GM12874 (cell line): ENCODE data around the gene SLC66A2.

ENCODE experiments used
- TF ChIP-seq, protein P1 (sequence below): IDR thresholded peaks from 2 replicates; pipeline ENCODE4 v1.5.1; 2011; ENCODE audit warnings: low read depth, mild to moderate bottlenecking, control low read depth, low read length, moderate library complexity; ENCODE audit not compliant: insufficient read depth

SLC66A2 gene

DNA sequence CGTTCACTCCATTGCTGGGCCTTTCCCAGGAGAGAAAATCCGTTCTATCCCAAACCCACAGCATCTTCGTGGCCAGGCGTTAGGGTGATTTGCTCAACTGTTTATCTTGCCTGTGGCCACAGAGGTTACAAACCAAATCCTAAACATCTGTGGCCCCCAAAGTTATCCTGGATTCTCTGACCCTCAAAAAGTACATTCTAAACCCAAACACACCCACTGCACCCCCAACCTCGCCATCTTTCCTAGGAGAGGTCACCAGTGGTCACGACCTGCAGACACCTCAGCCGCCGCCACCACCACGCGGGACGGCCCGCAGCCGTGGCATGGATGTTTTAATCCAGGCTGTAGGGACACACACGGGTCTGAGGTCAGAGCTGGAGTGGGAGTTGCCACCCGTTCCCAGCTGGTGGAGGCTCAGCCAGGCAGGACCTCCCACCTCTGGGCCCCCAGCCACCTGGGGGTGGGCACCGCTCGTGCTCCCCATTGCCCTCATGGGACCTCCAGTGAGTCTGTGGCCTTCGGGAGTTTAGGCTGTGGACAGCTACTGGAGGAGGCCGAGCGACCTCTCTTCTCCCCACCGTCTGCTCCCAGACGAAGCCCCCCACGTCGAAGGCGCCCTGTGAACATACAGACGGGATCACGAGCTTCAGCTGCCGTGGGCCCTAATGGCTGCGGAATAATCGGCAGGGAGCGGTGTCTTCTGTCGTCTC, 81.7 kb downstream of the SLC66A2 start:
- TF ChIP-seq, protein P1, sequence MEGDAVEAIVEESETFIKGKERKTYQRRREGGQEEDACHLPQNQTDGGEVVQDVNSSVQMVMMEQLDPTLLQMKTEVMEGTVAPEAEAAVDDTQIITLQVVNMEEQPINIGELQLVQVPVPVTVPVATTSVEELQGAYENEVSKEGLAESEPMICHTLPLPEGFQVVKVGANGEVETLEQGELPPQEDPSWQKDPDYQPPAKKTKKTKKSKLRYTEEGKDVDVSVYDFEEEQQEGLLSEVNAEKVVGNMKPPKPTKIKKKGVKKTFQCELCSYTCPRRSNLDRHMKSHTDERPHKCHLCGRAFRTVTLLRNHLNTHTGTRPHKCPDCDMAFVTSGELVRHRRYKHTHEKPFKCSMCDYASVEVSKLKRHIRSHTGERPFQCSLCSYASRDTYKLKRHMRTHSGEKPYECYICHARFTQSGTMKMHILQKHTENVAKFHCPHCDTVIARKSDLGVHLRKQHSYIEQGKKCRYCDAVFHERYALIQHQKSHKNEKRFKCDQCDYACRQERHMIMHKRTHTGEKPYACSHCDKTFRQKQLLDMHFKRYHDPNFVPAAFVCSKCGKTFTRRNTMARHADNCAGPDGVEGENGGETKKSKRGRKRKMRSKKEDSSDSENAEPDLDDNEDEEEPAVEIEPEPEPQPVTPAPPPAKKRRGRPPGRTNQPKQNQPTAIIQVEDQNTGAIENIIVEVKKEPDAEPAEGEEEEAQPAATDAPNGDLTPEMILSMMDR = no peak

DNA sequence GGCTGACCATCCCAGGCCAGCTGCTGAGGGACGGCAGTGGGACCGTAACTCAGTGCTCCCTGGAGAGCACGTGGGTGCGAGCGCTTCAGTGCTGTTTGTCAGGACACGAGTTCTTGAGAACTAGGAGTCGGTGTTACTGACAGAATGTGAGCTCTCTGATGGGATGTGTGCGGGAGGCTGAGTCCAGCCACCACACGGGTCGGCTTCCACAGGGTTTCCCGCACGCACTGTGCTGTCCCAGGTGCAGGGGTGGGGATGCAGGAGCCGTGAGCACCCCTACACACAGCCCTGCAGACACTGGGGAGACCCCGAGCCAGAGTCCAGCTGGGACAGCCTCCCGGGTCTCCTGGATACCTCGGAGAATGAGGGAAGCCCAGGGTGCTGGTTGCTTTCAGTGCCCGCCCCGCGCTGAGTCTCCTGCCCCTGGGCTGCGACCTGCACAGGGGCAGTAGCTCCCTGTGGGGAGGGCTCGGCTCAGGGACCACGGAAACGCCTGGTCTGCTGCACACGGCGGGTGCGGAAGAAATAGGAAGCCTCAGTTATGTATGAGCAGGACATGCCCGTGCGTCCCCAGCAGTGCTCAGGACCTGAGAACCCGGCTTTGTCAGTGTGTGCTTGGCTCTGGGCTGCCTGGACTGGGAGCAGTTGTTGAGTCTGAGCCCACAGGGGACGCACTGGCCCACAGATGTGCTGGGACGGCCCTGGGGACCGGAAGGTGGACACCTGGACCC, 82.5 kb downstream of the SLC66A2 start:
- TF ChIP-seq, protein P1 = no peak

DNA sequence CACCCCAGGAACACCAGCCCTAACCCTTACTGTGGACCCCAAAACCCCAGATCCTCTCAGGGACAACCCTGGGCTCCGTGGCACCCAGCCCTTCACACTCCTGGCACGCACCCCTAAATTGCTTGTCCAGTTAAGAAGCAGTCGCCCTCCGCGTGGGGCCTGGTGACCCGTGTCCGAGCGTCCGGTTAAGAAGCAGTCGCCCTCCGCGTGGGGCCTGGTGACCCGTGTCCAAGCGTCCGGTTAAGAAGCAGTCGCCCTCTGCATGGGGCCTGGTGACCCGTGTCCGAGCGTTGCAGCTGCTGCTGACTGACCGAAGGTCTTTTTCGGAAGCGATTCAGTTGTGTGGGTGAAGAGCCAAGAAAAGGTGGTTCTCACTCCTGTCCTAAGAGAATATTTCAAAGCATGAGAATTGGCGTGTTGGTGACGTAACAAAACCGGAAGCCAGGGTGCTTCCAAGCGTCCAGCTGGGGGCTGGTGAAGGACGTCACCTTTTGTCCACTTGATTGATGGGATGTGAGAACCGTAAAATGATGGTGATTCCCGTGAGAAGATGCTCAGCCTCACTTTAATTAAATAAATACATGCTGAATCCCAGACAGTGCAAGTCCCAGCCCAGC, 83.2 kb downstream of the SLC66A2 start:
- TF ChIP-seq, protein P1 = no peak

DNA sequence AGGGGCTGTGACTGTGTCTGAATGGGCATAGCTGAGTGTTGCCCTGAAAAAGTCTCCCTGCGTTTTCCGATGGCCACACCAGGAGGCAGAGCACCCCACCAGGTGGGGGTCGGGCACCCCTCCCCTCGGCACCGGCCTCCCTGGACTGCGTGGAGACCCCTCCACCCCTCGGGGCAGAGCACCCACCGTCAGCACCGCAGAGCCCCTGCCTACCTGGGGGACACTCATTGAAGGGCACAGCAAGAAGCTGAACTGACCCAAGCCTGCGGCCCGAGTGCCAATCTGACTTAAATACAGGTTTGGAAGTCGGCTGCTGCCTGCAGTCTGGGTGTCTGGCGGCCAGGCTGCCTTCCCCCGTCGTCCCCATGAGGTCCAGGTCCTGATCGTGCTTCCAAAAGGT, 83.8 kb downstream of the SLC66A2 start:
- TF ChIP-seq, protein P1 = no peak

DNA sequence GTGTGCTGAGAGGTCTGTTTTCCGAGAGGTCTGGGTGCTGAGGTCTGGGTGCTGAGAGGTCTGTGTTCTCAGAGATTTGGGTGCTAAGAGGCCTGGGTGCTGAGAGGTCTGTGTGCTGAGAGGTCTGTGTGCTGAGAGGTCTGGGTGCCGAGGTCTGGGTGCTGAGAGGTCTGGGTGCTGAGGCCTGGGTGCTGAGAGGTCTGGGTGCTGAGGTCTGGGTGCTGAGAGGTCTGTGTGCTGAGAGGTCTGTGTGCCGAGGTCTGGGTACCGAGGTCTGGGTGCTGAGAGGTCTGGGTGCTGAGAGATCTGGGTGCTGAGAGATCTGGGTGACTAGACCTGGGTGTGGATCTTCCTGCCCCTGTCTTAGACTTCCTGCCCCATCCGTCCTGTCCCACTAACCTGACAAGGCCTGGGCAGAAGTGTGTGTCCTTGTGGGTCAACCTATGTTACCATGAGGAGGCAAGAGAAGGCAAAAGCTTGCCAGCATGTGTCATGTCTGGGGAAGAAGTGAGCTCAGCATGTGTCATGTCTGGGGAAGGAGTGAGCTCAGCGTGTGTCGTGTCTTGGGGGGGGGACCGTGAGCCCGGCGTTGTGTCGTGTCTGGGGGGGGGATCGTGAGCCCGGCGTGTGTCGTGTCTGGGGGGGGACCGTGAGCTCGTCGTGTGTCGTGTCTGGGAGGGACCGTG, 84.4 kb downstream of the SLC66A2 start:
- TF ChIP-seq, protein P1 = no peak

DNA sequence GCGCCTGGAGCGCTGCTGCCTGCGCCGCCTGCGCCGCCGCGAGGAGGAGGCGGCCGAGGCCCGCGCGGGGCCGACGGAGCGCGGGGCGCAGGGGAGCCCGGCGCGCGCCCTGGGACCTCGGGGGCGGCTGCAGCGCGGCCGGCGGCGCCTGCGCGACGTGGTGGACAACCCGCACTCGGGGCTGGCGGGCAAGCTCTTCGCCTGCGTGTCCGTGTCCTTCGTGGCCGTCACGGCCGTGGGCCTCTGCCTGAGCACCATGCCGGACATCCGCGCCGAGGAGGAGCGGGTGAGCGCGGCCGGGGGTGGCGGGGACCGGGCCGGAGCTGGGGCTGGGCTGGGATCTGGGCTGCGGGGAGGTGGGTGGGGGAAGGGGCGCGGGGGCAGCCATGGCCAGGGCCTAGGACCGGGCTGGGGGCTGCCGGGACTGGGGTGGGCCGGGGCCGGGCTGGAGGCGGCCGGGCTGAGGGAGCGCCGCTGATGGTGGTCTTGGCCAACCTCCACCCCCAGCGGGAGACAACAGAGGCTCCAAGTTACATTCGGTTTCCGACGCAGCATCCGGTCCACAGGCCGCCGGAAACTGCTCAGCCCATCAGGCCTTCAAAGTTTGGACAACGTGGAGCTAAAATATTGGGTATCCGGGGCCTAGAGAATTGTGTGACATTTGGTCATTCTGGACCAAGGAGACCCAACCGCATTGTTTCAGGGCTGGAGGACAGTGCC, 87.3 kb downstream of the SLC66A2 start:
- TF ChIP-seq, protein P1 = no peak
